HT1080 (cell line): Measurements from ENCODE around the gene MGA. TPM values are rescaled to one million over a fixed set of nuclear protein-coding genes. Genes with fewer than 3 reads are reported as not detected.
A peak's percentile ranks its signal among the peaks of the same experiment; 100 is the strongest.

Experiments
- DNase-seq: peaks from one replicate; pipeline ENCODE4 v3.0.0-alpha.2; 2015; ENCODE audit warnings: low read depth
- total RNA-seq: library from RNA; depleted of rRNA; stranded (reverse); fragments of >200 nt; shearing (Covaris generic); gene quantifications from 2 replicates; pipeline ENCODE4 v1.2.3, GENCODE V29; 2014

The MGA gene
- total RNA-seq, 1 experiment from 2014 or later: 18.5 TPM

- DNase-seq: no peak
These were observed 144.9 kb downstream of the MGA start for GRCh38 chr15:41804916-41805666.

GRCh38 chr15:41805711-41806110 lies 145.5 kb downstream of the MGA start:
- DNase-seq: no peak

GRCh38 chr15:41806291-41807181 lies 146.3 kb downstream of the MGA start:
- peak; percentile 27 for DNase-seq

GRCh38 chr15:41809121-41809520 lies 148.9 kb downstream of the MGA start:
- peak; percentile 70 for DNase-seq

GRCh38 chr15:41809526-41810220 lies 149.5 kb downstream of the MGA start:
- DNase-seq: no peak

GRCh38 chr15:41810651-41811431 lies 150.6 kb downstream of the MGA start:
- DNase-seq: peak; percentile 26

GRCh38 chr15:41811432-41812195 lies 151.4 kb downstream of the MGA start:
- DNase-seq: peak; percentile 78

- no peak for DNase-seq
These were observed 152.7 kb downstream of the MGA start for GRCh38 chr15:41812820-41813375.

- DNase-seq: no peak
These were observed 153.2 kb downstream of the MGA start for GRCh38 chr15:41813426-41813825.

GRCh38 chr15:41814534-41814933 lies 154.3 kb downstream of the MGA start:
- DNase-seq: no peak

- no peak for DNase-seq
These were observed 156.6 kb downstream of the MGA start for GRCh38 chr15:41816788-41817187.

- DNase-seq: no peak
These were observed 157.1 kb downstream of the MGA start for GRCh38 chr15:41817327-41817726.

GRCh38 chr15:41817781-41818180 lies 157.6 kb downstream of the MGA start:
- no peak for DNase-seq

GRCh38 chr15:41819455-41820050 lies 159.3 kb downstream of the MGA start:
- DNase-seq: no peak

- no peak for DNase-seq
These were observed 160.7 kb downstream of the MGA start for GRCh38 chr15:41820791-41821423.

GRCh38 chr15:41821831-41822230 lies 161.6 kb downstream of the MGA start:
- DNase-seq: no peak

GRCh38 chr15:41822471-41822870 lies 162.3 kb downstream of the MGA start:
- DNase-seq: no peak
